Measurements from ENCODE around the gene PROK1. TPM values are rescaled to one million over a fixed set of nuclear protein-coding genes. Genes with fewer than 3 reads are reported as not detected.

PROK1 gene
- polyA plus RNA-seq, 2 of the 4 experiments (the other 2 are of a cell fraction), result not detected

- DNase-seq (ENCODE audit: low read depth in 1 of 2, low spot score in 1 of 2), result no peak
- POLR2A ChIA-PET, result no interaction called here
- 59% methylated on average over 9 of the region's 9 CpGs for WGBS (ENCODE audit: missing lambda C conversion rate)
- H3K4me3 ChIP-seq, result no peak overlapping the region
- no peak overlapping the region for H3K4me2 ChIP-seq
- FAIRE-seq, result no peak
- no peaks in the 10 kb centered on the region for H3K9me3 ChIP-seq
- no peak overlapping the region; a peak in 1 of 6 replicates for H3K27ac ChIP-seq
- H3K4me1 ChIP-seq, result no peaks in the 10 kb centered on the region
- TF ChIP-seq NR3C1 (IDR thresholded peaks at IDR 0.05) (no peak), RNF2 (IDR thresholded peaks at IDR 0.05; ENCODE audit: borderline replicate concordance, low read depth) (no peak), CBX8 (IDR thresholded peaks at IDR 0.05) (no peak), HES2 (IDR thresholded peaks at IDR 0.05) (no peak), SREBF2 (IDR thresholded peaks at IDR 0.05) (no peak), MAX (IDR thresholded peaks at IDR 0.05) (no peak), PHF8 (IDR thresholded peaks at IDR 0.05; ENCODE audit: borderline replicate concordance, low read depth) (no peak), ZFP36 (IDR thresholded peaks at IDR 0.05; ENCODE audit: borderline replicate concordance, partially characterized antibody) (no peak), EP300 (IDR thresholded peaks at IDR 0.05) (no peak), RARB (CRISPR knock-in tag; IDR thresholded peaks at IDR 0.05) (no peak), CBX2 (IDR thresholded peaks at IDR 0.05; ENCODE audit: borderline replicate concordance, low read depth) (no peak), MYC (IDR thresholded peaks at IDR 0.05; ENCODE audit: borderline replicate concordance, low read length) (no peak), BHLHE40 (IDR thresholded peaks at IDR 0.05; ENCODE audit: low read depth, low read length) (no peak), HMGXB4 (CRISPR knock-in tag; IDR thresholded peaks at IDR 0.05; ENCODE audit: borderline replicate concordance) (no peak), ZNF302 (CRISPR knock-in tag; IDR thresholded peaks at IDR 0.05) (no peak), ATOH8 (CRISPR knock-in tag; IDR thresholded peaks at IDR 0.05; ENCODE audit: low read depth) (no peak)
- TF ChIP-seq, protein P1, sequence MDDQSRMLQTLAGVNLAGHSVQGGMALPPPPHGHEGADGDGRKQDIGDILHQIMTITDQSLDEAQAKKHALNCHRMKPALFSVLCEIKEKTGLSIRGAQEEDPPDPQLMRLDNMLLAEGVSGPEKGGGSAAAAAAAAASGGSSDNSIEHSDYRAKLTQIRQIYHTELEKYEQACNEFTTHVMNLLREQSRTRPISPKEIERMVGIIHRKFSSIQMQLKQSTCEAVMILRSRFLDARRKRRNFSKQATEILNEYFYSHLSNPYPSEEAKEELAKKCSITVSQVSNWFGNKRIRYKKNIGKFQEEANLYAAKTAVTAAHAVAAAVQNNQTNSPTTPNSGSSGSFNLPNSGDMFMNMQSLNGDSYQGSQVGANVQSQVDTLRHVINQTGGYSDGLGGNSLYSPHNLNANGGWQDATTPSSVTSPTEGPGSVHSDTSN (IDR thresholded peaks at IDR 0.05), result no peak
- CTCF ChIA-PET, result interaction anchor here (0.8 to 2.1 kb wide), 6 partner anchors 8 to 218 kb away, joined by 3 to 11 read pairs (median 4); no protein-coding TSS in a partner anchor
- ATAC-seq, result no peak
Observed at GRCh38 chr1:110424699-110425611, 26.0 kb upstream of the PROK1 start.

- CTCF ChIA-PET, result interaction anchor here (0.8 to 2.1 kb wide), 6 partner anchors 8 to 218 kb away, joined by 3 to 11 read pairs (median 4); no protein-coding TSS in a partner anchor
- no peaks in the 10 kb centered on the region for H3K4me1 ChIP-seq
- no peak overlapping the region; a peak in 1 of 6 replicates for H3K27ac ChIP-seq
- FAIRE-seq (no peak), DNase-seq (ENCODE audit: low read depth in 1 of 2, low spot score in 1 of 2) (no peak), ATAC-seq (no peak)
- TF ChIP-seq RARB (CRISPR knock-in tag; IDR thresholded peaks at IDR 0.05) (no peak), HOXA7 (CRISPR knock-in tag; IDR thresholded peaks at IDR 0.05) (no peak), CBX2 (IDR thresholded peaks at IDR 0.05; ENCODE audit: borderline replicate concordance, low read depth) (no peak), ZNF302 (CRISPR knock-in tag; IDR thresholded peaks at IDR 0.05) (no peak), EHF (CRISPR knock-in tag; IDR thresholded peaks at IDR 0.05) (no peak), PHF8 (IDR thresholded peaks at IDR 0.05; ENCODE audit: borderline replicate concordance, low read depth) (no peak), ATOH8 (CRISPR knock-in tag; IDR thresholded peaks at IDR 0.05; ENCODE audit: low read depth) (no peak)
- TF ChIP-seq, protein P2, sequence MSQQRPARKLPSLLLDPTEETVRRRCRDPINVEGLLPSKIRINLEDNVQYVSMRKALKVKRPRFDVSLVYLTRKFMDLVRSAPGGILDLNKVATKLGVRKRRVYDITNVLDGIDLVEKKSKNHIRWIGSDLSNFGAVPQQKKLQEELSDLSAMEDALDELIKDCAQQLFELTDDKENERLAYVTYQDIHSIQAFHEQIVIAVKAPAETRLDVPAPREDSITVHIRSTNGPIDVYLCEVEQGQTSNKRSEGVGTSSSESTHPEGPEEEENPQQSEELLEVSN (IDR thresholded peaks at IDR 0.05; ENCODE audit: borderline replicate concordance, low read depth), result no peak
- TF ChIP-seq, protein P3, sequence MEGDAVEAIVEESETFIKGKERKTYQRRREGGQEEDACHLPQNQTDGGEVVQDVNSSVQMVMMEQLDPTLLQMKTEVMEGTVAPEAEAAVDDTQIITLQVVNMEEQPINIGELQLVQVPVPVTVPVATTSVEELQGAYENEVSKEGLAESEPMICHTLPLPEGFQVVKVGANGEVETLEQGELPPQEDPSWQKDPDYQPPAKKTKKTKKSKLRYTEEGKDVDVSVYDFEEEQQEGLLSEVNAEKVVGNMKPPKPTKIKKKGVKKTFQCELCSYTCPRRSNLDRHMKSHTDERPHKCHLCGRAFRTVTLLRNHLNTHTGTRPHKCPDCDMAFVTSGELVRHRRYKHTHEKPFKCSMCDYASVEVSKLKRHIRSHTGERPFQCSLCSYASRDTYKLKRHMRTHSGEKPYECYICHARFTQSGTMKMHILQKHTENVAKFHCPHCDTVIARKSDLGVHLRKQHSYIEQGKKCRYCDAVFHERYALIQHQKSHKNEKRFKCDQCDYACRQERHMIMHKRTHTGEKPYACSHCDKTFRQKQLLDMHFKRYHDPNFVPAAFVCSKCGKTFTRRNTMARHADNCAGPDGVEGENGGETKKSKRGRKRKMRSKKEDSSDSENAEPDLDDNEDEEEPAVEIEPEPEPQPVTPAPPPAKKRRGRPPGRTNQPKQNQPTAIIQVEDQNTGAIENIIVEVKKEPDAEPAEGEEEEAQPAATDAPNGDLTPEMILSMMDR (IDR thresholded peaks at IDR 0.05), result no peak
- H3K4me2 ChIP-seq, result no peak overlapping the region
- WGBS (ENCODE audit: missing lambda C conversion rate), result 73% methylated on average over 8 of the region's 9 CpGs
- POLR2A ChIA-PET, result no interaction called here
- no peak overlapping the region for H3K4me3 ChIP-seq
- no peaks in the 10 kb centered on the region for H3K9me3 ChIP-seq
Observed at GRCh38 chr1:110425612-110426152, 25.3 kb upstream of the PROK1 start.
